Endothelial cell of umbilical vein (primary cell): ENCODE data around the gene UPF1. TPM values are rescaled to one million over a fixed set of nuclear protein-coding genes. Genes with fewer than 3 reads are reported as not detected.

ENCODE experiments used
- BruUV-seq: library from RNA; stranded (reverse); fragments of 400-500 nt; replicated peaks from 2 replicates; lab custom pipeline; 2021; lab: Mats Ljungman, UMichigan
- CTCF ChIA-PET: fragments of 300-600, 350-600 bp; sonication (Branson Sonifier 250); formaldehyde crosslinking; loops from one replicate; lab custom pipeline; 2021; ENCODE audit warnings: antibody characterized with exemption, inconsistent platforms; lab: Charles Lee
- POLR2A ChIA-PET: fragments of 300-600, 350-600 bp; sonication (Branson Sonifier 250); formaldehyde crosslinking; loops from one replicate; lab custom pipeline; 2021; ENCODE audit warnings: antibody characterized with exemption, inconsistent platforms; lab: Charles Lee
- DNase-seq: peaks from one replicate; pipeline ENCODE4 v3.0.0-alpha.2; 2011; ENCODE audit warnings: low read depth, low spot score
- FAIRE-seq: peaks from 2 replicates; lab custom pipeline; 2011; peaks lifted over from hg19 to GRCh38; lab: Jason Lieb, UNC
- H2AFZ ChIP-seq: 2 replicates; pipeline ENCODE4 v1.6.0; 2012; ENCODE audit warnings: low read depth, low read length, control low read depth, inconsistent platforms
- H3K27ac ChIP-seq: 2 replicates; pipeline ENCODE4 v1.5.1; 2011; ENCODE audit warnings: low read depth, mild to moderate bottlenecking, control low read depth, low read length, moderate library complexity; ENCODE audit not compliant: insufficient read depth
- H3K27me3 ChIP-seq, 2 experiments: 2 replicates each; pipeline versions ENCODE4 v1.6.0 to v1.6.1; 2011; ENCODE audit warnings: low read length in 2 of 2, mixed read lengths in 1 of 2; ENCODE audit not compliant: control insufficient read depth in 2 of 2, insufficient read depth in 2 of 2
- H3K36me3 ChIP-seq, 2 experiments: 2 replicates in 1 of 2; 3 replicates in 1 of 2; pipeline ENCODE4 v1.5.1; 2011; ENCODE audit warnings: low read length in 2 of 2, mild to moderate bottlenecking in 1 of 2, moderate library complexity in 1 of 2; ENCODE audit not compliant: control insufficient read depth in 2 of 2, insufficient read depth in 2 of 2; ENCODE audit errors: extremely low read depth in 1 of 2
- H3K4me1 ChIP-seq: 3 replicates; pipeline ENCODE4 v1.5.1; 2011; ENCODE audit warnings: mild to moderate bottlenecking, low read length; ENCODE audit not compliant: control insufficient read depth, insufficient read depth; ENCODE audit errors: extremely low read depth
- H3K4me2 ChIP-seq: 2 replicates; pipeline ENCODE4 v1.6.1; 2011; ENCODE audit warnings: low read length, control low read depth, mixed read lengths; ENCODE audit not compliant: insufficient read depth
- H3K4me3 ChIP-seq, 3 experiments: fragments of 200-600 bp in 1 of 3; sonication (generic), shearing (Covaris generic) in 1 of 3; replicated peaks in 1 of 3; 2 replicates each; pipeline ENCODE4 v1.5.1; 2011 to 2016; ENCODE audit warnings: control low read depth in 3 of 3, low read length in 3 of 3, mild to moderate bottlenecking in 2 of 3, inconsistent platforms in 1 of 3, low read depth in 1 of 3, moderate library complexity in 1 of 3; ENCODE audit not compliant: insufficient read depth in 1 of 3
- H3K79me2 ChIP-seq: 2 replicates; pipeline ENCODE4 v1.6.0; 2012; ENCODE audit warnings: low read length, inconsistent platforms; ENCODE audit not compliant: control insufficient read depth, insufficient read depth
- H3K9ac ChIP-seq: replicated peaks from 2 replicates; pipeline ENCODE3; 2011; ENCODE audit warnings: low read length, control low read depth; ENCODE audit not compliant: insufficient read depth; ENCODE audit errors: extremely low read depth
- H3K9me1 ChIP-seq: replicated peaks from 3 replicates; pipeline ENCODE4 v1.6.0; 2011; ENCODE audit warnings: mild to moderate bottlenecking, low read length; ENCODE audit not compliant: control insufficient read depth, insufficient read depth; ENCODE audit errors: extremely low read depth
- H3K9me3 ChIP-seq: replicated peaks from 2 replicates; pipeline ENCODE4 v1.5.1; 2012; ENCODE audit warnings: low read length, inconsistent platforms; ENCODE audit not compliant: control insufficient read depth, insufficient read depth
- H4K20me1 ChIP-seq: replicated peaks from 2 replicates; pipeline ENCODE3; 2011; ENCODE audit warnings: mild to moderate bottlenecking, low read length; ENCODE audit not compliant: control insufficient read depth, insufficient read depth; ENCODE audit errors: extremely low read depth
- EZH2 ChIP-seq: IDR thresholded peaks from 2 replicates; pipeline ENCODE4 v1.6.1; 2012; ENCODE audit warnings: borderline replicate concordance, low read depth, mild to moderate bottlenecking, moderate library complexity, low read length, inconsistent platforms; ENCODE audit not compliant: severe bottlenecking
- FOS ChIP-seq: IDR thresholded peaks from 2 replicates; pipeline ENCODE4 v1.6.1; 2011; ENCODE audit warnings: mild to moderate bottlenecking, low read length, moderate library complexity, borderline replicate concordance; ENCODE audit not compliant: insufficient read depth
- GATA2 ChIP-seq: IDR thresholded peaks from 2 replicates; pipeline ENCODE4 v1.7.0; 2011; ENCODE audit warnings: low read depth, mild to moderate bottlenecking, moderate library complexity, mixed read lengths, low read length; ENCODE audit not compliant: insufficient read length, insufficient read depth
- JUN ChIP-seq: IDR thresholded peaks from 2 replicates; pipeline ENCODE4 v1.6.1; 2011; ENCODE audit warnings: borderline replicate concordance, low read depth; ENCODE audit not compliant: insufficient read length, insufficient read depth
- MYC ChIP-seq: IDR thresholded peaks from one replicate; pipeline ENCODE4 v1.6.1; 2011; ENCODE audit warnings: mild to moderate bottlenecking, low read depth, low read length
- POLR2A ChIP-seq: IDR thresholded peaks from 2 replicates; pipeline ENCODE4 v1.6.1; 2012; ENCODE audit warnings: low read depth, mild to moderate bottlenecking, control low read depth, low read length
- POLR2AphosphoS5 ChIP-seq: IDR thresholded peaks from 2 replicates; pipeline ENCODE4 v1.6.1; 2012; ENCODE audit warnings: low read depth, mild to moderate bottlenecking, control low read depth, low read length, moderate library complexity; ENCODE audit not compliant: insufficient read depth
- dilution Hi-C: fragments of 300-500 bp; cut with MboI; formaldehyde crosslinking; loops from one replicate; pipeline ENCODE4 v1.15.0; 2019; ENCODE audit warnings: low sequenced_read_pairs; ENCODE audit not compliant: extremely low pct_ligation_motif_present
- intact Hi-C: fragments of 100-400 bp; cut with micrococcal nuclease; formaldehyde crosslinking; loops from one replicate; pipeline ENCODE4 v1.10.0; 2022
- polyA plus RNA-seq, 4 experiments: library from polyadenylated mRNA; depleted of rRNA in 3 of 4; stranded (reverse) in 3 of 4; unstranded in 1 of 4; fragments of >200 nt; gene quantifications; 2 replicates each; pipeline versions ENCODE4 v1.2.1 to v1.2.3, GENCODE V29; 2011 to 2012; ENCODE audit warnings: missing spikeins in 1 of 4
- total RNA-seq: library from RNA; stranded (reverse); gene quantifications from 2 replicates; pipeline ENCODE4 v1.2.3, GENCODE V29; 2021
- TF ChIP-seq, protein P1 (sequence below): IDR thresholded peaks from 2 replicates; pipeline ENCODE4 v1.6.1; 2011; ENCODE audit not compliant: insufficient read depth, insufficient read length
- TF ChIP-seq, protein P2 (sequence below), 2 donors: IDR thresholded peaks; 1 replicate in 1 of 2; 2 replicates in 1 of 2; pipeline ENCODE4 v1.5.1; 2011; ENCODE audit warnings: low read length in 2 of 2, mild to moderate bottlenecking in 2 of 2, moderate library complexity in 2 of 2, control low read depth in 1 of 2, inconsistent platforms in 1 of 2, low read depth in 1 of 2; ENCODE audit not compliant: insufficient read depth in 1 of 2; ENCODE audit errors: extremely low read depth in 1 of 2

Gene UPF1
- total and polyA plus RNA-seq, 2 donors (not counting 3 experiments of a cell fraction or from before 2014, with no cell fraction given): 65.9 to 68.2 TPM

DNA sequence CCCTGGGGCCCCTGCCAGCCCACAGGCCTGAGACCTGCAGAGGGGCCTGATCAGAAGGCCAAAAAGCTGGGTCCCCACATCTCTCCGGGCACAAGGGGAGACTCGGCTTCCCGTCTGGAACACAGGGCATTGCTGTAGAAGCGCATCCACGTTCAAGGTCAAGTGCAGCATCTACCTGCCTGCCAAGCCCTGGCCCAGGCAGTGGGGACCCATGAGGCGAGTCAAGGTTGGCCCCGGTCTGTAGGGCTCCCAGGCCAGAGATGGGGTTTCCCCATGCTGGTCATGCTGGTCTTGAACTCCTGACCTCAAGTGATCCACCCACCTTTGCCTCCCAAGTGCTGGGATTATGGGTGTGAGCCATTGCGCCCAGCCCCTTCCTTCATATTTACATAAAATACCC, 27.1 kb upstream of the UPF1 start:
- Histone ChIP-seq H3K27me3 (no peaks in the 10 kb centered on the region), H3K9me1 (no peaks in the 10 kb centered on the region), H3K27ac (no peak overlapping the region), H3K4me1 (no peaks in the 10 kb centered on the region), H3K79me2 (no peaks in the 10 kb centered on the region), H4K20me1 (no peaks in the 10 kb centered on the region), H3K4me3 (no peak overlapping the region), H3K4me2 (no peak overlapping the region), H3K9ac (no peak overlapping the region), H3K9me3 (no peaks in the 10 kb centered on the region), H2AFZ (no peak overlapping the region), H3K36me3 (no peaks in the 10 kb centered on the region)
- BruUV-seq: no TSS peak
- POLR2A ChIA-PET: no interaction called here
- dilution Hi-C loops: no loop called here
- intact Hi-C loops: no loop called here
- FAIRE-seq (no peak), DNase-seq (no peak)
- CTCF ChIA-PET: no interaction called here
- TF ChIP-seq, protein P1, sequence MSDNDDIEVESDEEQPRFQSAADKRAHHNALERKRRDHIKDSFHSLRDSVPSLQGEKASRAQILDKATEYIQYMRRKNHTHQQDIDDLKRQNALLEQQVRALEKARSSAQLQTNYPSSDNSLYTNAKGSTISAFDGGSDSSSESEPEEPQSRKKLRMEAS: no peak
- TF ChIP-seq POLR2A: no peak
- TF ChIP-seq GATA2: no peak
- TF ChIP-seq MYC: no peak

DNA sequence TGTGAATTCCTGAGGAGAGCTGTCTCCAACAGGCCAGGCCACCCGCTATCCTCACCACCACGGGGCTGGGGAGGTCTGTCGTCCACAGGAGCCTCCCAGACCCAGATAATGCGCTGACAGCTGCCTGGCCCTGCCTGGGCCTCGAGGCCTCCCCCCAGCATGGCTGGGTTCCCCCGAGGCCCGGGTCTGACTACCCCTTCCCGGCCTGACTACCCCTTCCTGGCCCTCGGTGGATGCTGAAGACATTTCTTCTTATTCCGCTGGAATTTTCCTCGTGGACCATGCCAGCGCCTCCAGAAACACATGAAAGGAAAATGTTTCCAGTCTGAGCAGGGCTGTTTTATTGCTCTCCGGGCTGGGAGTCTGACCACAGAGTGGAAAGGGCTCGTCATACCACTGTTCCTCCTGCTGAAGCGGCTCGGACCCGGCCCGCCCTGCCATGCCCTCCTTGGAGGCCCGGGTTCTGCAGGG, 23.9 kb upstream of the UPF1 start:
- CTCF ChIA-PET: no interaction called here
- intact Hi-C loops (no loop called here), dilution Hi-C loops (no loop called here)
- no TSS peak for BruUV-seq
- Histone ChIP-seq H3K4me2 (no peak overlapping the region), H3K4me3 (no peak overlapping the region), H4K20me1 (no peaks in the 10 kb centered on the region), H3K9ac (no peak overlapping the region), H3K36me3 (no peaks in the 10 kb centered on the region), H3K9me3 (no peaks in the 10 kb centered on the region), H3K27ac (no peak overlapping the region), H3K4me1 (no peaks in the 10 kb centered on the region), H2AFZ (no peak overlapping the region), H3K79me2 (no peaks in the 10 kb centered on the region), H3K9me1 (no peaks in the 10 kb centered on the region), H3K27me3 (no peaks in the 10 kb centered on the region)
- DNase-seq (no peak), FAIRE-seq (no peak)
- POLR2A ChIA-PET: no interaction called here
- TF ChIP-seq MYC (no peak), GATA2 (no peak), POLR2AphosphoS5 (no peak), JUN (no peak), EZH2 (no peak), FOS (no peak), POLR2A (no peak)
- TF ChIP-seq, protein P1: no peak
- TF ChIP-seq, protein P2, sequence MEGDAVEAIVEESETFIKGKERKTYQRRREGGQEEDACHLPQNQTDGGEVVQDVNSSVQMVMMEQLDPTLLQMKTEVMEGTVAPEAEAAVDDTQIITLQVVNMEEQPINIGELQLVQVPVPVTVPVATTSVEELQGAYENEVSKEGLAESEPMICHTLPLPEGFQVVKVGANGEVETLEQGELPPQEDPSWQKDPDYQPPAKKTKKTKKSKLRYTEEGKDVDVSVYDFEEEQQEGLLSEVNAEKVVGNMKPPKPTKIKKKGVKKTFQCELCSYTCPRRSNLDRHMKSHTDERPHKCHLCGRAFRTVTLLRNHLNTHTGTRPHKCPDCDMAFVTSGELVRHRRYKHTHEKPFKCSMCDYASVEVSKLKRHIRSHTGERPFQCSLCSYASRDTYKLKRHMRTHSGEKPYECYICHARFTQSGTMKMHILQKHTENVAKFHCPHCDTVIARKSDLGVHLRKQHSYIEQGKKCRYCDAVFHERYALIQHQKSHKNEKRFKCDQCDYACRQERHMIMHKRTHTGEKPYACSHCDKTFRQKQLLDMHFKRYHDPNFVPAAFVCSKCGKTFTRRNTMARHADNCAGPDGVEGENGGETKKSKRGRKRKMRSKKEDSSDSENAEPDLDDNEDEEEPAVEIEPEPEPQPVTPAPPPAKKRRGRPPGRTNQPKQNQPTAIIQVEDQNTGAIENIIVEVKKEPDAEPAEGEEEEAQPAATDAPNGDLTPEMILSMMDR (IDR thresholded peaks at IDR 0.05; ENCODE audit: extremely low read depth in 1 of 2, insufficient read depth in 1 of 2, low read depth in 1 of 2, low read length in 2 of 2): no peak
